ENCODE data around the gene UGT1A10. TPM values are rescaled to one million over a fixed set of nuclear protein-coding genes. Genes with fewer than 3 reads are reported as not detected.
"Not testable (repeated sequence)": the region's sequence is repeated elsewhere in the genome, so short reads cannot be mapped to it uniquely, and the experiment has no call there.

Gene UGT1A10
- total and polyA plus RNA-seq, 4 donors = 0.38 TPM; not detected in 3

GRCh38 chr2:233747283-233747544, 111.0 kb downstream of the UGT1A10 start:
- ATAC-seq (ENCODE audit: low FRiP score) (no peak), DNase-seq (no peak)
- Histone ChIP-seq H3K36me3 (ENCODE audit: control insufficient read depth in 1 of 2, insufficient read depth in 2 of 2, low read length in 1 of 2) (no peaks in the 10 kb centered on the region), H3K27ac (ENCODE audit: low read depth in 1 of 2, low read length in 2 of 2) (no peak overlapping the region), H3K4me3 (ENCODE audit: low read length in 2 of 2) (no peak overlapping the region), H3K27me3 (ENCODE audit: control insufficient read depth in 1 of 2, insufficient read depth in 2 of 2, low read length in 1 of 2) (no peaks in the 10 kb centered on the region), H3K9me3 (ENCODE audit: control insufficient read depth, low read length) (no peaks in the 10 kb centered on the region), H3K4me1 (ENCODE audit: control insufficient read depth in 1 of 2, insufficient read depth in 2 of 2, low read length in 2 of 2) (no peaks in the 10 kb centered on the region)
- WGBS, 2 donors = 94 to 96% methylated on average over 6 of the region's 6 CpGs
- intact Hi-C loops (cut with DNase I) = no loop called here

- intact Hi-C loops (cut with DNase I) = not testable (repeated sequence)
These were observed 114.4 kb downstream of the UGT1A10 start for GRCh38 chr2:233750689-233751088.

GRCh38 chr2:233751212-233752009, 115.2 kb downstream of the UGT1A10 start:
- DNase-seq; intact Hi-C loops (cut with DNase I); H3K36me3 ChIP-seq (ENCODE audit: control insufficient read depth in 1 of 2, insufficient read depth in 2 of 2, low read length in 1 of 2); ATAC-seq (ENCODE audit: low FRiP score); H3K4me1 ChIP-seq (ENCODE audit: control insufficient read depth in 1 of 2, insufficient read depth in 2 of 2, low read length in 2 of 2); H3K27me3 ChIP-seq (ENCODE audit: control insufficient read depth in 1 of 2, insufficient read depth in 2 of 2, low read length in 1 of 2); H3K9me3 ChIP-seq (ENCODE audit: control insufficient read depth, low read length); H3K4me3 ChIP-seq (ENCODE audit: low read length in 2 of 2); H3K27ac ChIP-seq (ENCODE audit: low read depth in 1 of 2, low read length in 2 of 2): not testable (repeated sequence)
- 66 to 71% methylated on average over 2 of the region's 2 CpGs for WGBS, 2 donors

More at GRCh38 chr2:233750689-233751088, 114.4 kb downstream of the UGT1A10 start:
- WGBS, 2 donors = 80 to 92% methylated on average over 2 of the region's 2 CpGs
- ATAC-seq (ENCODE audit: low FRiP score); H3K27me3 ChIP-seq (ENCODE audit: control insufficient read depth in 1 of 2, insufficient read depth in 2 of 2, low read length in 1 of 2); H3K4me1 ChIP-seq (ENCODE audit: control insufficient read depth in 1 of 2, insufficient read depth in 2 of 2, low read length in 2 of 2); DNase-seq; H3K27ac ChIP-seq (ENCODE audit: low read depth in 1 of 2, low read length in 2 of 2); H3K9me3 ChIP-seq (ENCODE audit: control insufficient read depth, low read length); H3K4me3 ChIP-seq (ENCODE audit: low read length in 2 of 2); H3K36me3 ChIP-seq (ENCODE audit: control insufficient read depth in 1 of 2, insufficient read depth in 2 of 2, low read length in 1 of 2): not testable (repeated sequence)

GRCh38 chr2:233754872-233755611, 118.8 kb downstream of the UGT1A10 start:
- Histone ChIP-seq H3K36me3 (ENCODE audit: control insufficient read depth in 1 of 2, insufficient read depth in 2 of 2, low read length in 1 of 2) (no peaks in the 10 kb centered on the region), H3K27me3 (ENCODE audit: control insufficient read depth in 1 of 2, insufficient read depth in 2 of 2, low read length in 1 of 2) (no peaks in the 10 kb centered on the region), H3K4me3 (ENCODE audit: low read length in 2 of 2) (no peak overlapping the region), H3K27ac (ENCODE audit: low read depth in 1 of 2, low read length in 2 of 2) (no peak overlapping the region), H3K9me3 (ENCODE audit: control insufficient read depth, low read length) (no peaks in the 10 kb centered on the region), H3K4me1 (ENCODE audit: control insufficient read depth in 1 of 2, insufficient read depth in 2 of 2, low read length in 2 of 2) (no peaks in the 10 kb centered on the region)
- intact Hi-C loops (cut with DNase I) = no loop called here
- no peak for DNase-seq
- no peak for ATAC-seq (ENCODE audit: low FRiP score)
- 87 to 92% methylated on average over 37 to 44 of the region's 44 CpGs for WGBS, 2 donors

GRCh38 chr2:233756429-233757081, 120.3 kb downstream of the UGT1A10 start:
- Histone ChIP-seq H3K27me3 (ENCODE audit: control insufficient read depth in 1 of 2, insufficient read depth in 2 of 2, low read length in 1 of 2) (no peaks in the 10 kb centered on the region), H3K4me1 (ENCODE audit: control insufficient read depth in 1 of 2, insufficient read depth in 2 of 2, low read length in 2 of 2) (no peaks in the 10 kb centered on the region), H3K4me3 (ENCODE audit: low read length in 2 of 2) (no peak overlapping the region), H3K9me3 (ENCODE audit: control insufficient read depth, low read length) (no peaks in the 10 kb centered on the region), H3K36me3 (ENCODE audit: control insufficient read depth in 1 of 2, insufficient read depth in 2 of 2, low read length in 1 of 2) (no peaks in the 10 kb centered on the region), H3K27ac (ENCODE audit: low read depth in 1 of 2, low read length in 2 of 2) (no peak overlapping the region)
- no peak for ATAC-seq (ENCODE audit: low FRiP score)
- intact Hi-C loops (cut with DNase I) = no loop called here
- WGBS, 2 donors = 75 to 77% methylated on average over 7 of the region's 7 CpGs
- DNase-seq = no peak

- DNase-seq = no peak
- intact Hi-C loops (cut with DNase I) = no loop called here
- H3K27me3 ChIP-seq (ENCODE audit: control insufficient read depth in 1 of 2, insufficient read depth in 2 of 2, low read length in 1 of 2) = no peaks in the 10 kb centered on the region
- H3K9me3 ChIP-seq (ENCODE audit: control insufficient read depth, low read length) = no peaks in the 10 kb centered on the region
- H3K4me3 ChIP-seq (ENCODE audit: low read length in 2 of 2) = no peak overlapping the region
- no peaks in the 10 kb centered on the region for H3K4me1 ChIP-seq (ENCODE audit: control insufficient read depth in 1 of 2, insufficient read depth in 2 of 2, low read length in 2 of 2)
- H3K27ac ChIP-seq (ENCODE audit: low read depth in 1 of 2, low read length in 2 of 2) = no peak overlapping the region
- ATAC-seq (ENCODE audit: low FRiP score) = no peak
- H3K36me3 ChIP-seq (ENCODE audit: control insufficient read depth in 1 of 2, insufficient read depth in 2 of 2, low read length in 1 of 2) = no peaks in the 10 kb centered on the region
These were observed 121.9 kb downstream of the UGT1A10 start for GRCh38 chr2:233758141-233758540.

GRCh38 chr2:233758849-233759248, 122.6 kb downstream of the UGT1A10 start:
- no peaks in the 10 kb centered on the region for H3K9me3 ChIP-seq (ENCODE audit: control insufficient read depth, low read length)
- no peak overlapping the region for H3K27ac ChIP-seq (ENCODE audit: low read depth in 1 of 2, low read length in 2 of 2)
- WGBS, 2 donors = 87 to 96% methylated on average over 2 of the region's 2 CpGs
- H3K4me1 ChIP-seq (ENCODE audit: control insufficient read depth in 1 of 2, insufficient read depth in 2 of 2, low read length in 2 of 2) = no peaks in the 10 kb centered on the region
- no peak overlapping the region for H3K4me3 ChIP-seq (ENCODE audit: low read length in 2 of 2)
- DNase-seq (no peak), ATAC-seq (ENCODE audit: low FRiP score) (no peak)
- no peaks in the 10 kb centered on the region for H3K27me3 ChIP-seq (ENCODE audit: control insufficient read depth in 1 of 2, insufficient read depth in 2 of 2, low read length in 1 of 2)
- intact Hi-C loops (cut with DNase I) = no loop called here
- H3K36me3 ChIP-seq (ENCODE audit: control insufficient read depth in 1 of 2, insufficient read depth in 2 of 2, low read length in 1 of 2) = no peaks in the 10 kb centered on the region

- DNase-seq (no peak), ATAC-seq (ENCODE audit: low FRiP score) (no peak)
- no peak within 1 kb of the TSS for H3K27ac ChIP-seq (ENCODE audit: low read depth in 1 of 2, low read length in 2 of 2)
- no peaks in the 10 kb centered on the region for H3K36me3 ChIP-seq (ENCODE audit: control insufficient read depth in 1 of 2, insufficient read depth in 2 of 2, low read length in 1 of 2)
- 93 to 94% methylated on average over 6 of the region's 6 CpGs for WGBS, 2 donors
- H3K4me3 ChIP-seq (ENCODE audit: low read length in 2 of 2) = no peak within 1 kb of the TSS
- no peaks in the 10 kb centered on the region for H3K4me1 ChIP-seq (ENCODE audit: control insufficient read depth in 1 of 2, insufficient read depth in 2 of 2, low read length in 2 of 2)
- intact Hi-C loops (cut with DNase I) = no loop called here
- H3K9me3 ChIP-seq (ENCODE audit: control insufficient read depth, low read length) = no peaks in the 10 kb centered on the region
- no peaks in the 10 kb centered on the region for H3K27me3 ChIP-seq (ENCODE audit: control insufficient read depth in 1 of 2, insufficient read depth in 2 of 2, low read length in 1 of 2)
These were observed 123.8 kb downstream of the UGT1A10 start, which contains the start of gene UGT1A1 for GRCh38 chr2:233760043-233760442. Gene UGT1A1 (plus strand): TSS chr2:233760270. CDS start chr2:233760288, 18 bp downstream.
